OCI-LY1 (cell line): ENCODE results near the gene MEOX2.

Experiments
- EZH2 ChIP-seq: fragments of 200-600 bp; sonication (generic), shearing (Covaris generic); IDR thresholded peaks from 2 replicates; pipeline ENCODE4 v1.8.0; 2017; ENCODE audit warnings: borderline replicate concordance, mixed run types, mild to moderate bottlenecking, antibody characterized with exemption, low read length, moderate library complexity, mixed read lengths
- TF ChIP-seq, protein P1 (sequence below): fragments of 200-600 bp; sonication (generic), shearing (Covaris generic); IDR thresholded peaks from 2 replicates; pipeline ENCODE4 v1.5.1; 2017; ENCODE audit warnings: mild to moderate bottlenecking, antibody characterized with exemption, low read length, moderate library complexity, mixed read lengths

DNA sequence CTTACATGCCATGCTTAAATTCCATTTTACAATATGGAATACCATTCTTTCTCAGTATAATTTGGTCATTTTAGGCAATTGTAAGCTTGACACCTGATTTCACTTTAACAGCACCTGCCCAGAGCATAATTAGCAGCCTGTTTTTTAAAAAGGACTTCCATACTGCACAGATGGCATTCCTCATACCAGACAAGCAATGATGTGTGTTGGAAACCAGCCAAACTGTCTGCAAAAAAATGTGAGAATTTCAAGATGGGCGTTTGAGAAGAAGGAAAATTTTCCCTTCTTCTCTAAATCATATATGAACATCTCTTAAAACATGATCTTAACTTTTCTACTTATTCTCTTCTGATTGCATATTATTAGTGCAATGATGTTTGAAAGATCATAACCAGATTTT, 84.2 kb downstream of the MEOX2 start:
- TF ChIP-seq, protein P1, sequence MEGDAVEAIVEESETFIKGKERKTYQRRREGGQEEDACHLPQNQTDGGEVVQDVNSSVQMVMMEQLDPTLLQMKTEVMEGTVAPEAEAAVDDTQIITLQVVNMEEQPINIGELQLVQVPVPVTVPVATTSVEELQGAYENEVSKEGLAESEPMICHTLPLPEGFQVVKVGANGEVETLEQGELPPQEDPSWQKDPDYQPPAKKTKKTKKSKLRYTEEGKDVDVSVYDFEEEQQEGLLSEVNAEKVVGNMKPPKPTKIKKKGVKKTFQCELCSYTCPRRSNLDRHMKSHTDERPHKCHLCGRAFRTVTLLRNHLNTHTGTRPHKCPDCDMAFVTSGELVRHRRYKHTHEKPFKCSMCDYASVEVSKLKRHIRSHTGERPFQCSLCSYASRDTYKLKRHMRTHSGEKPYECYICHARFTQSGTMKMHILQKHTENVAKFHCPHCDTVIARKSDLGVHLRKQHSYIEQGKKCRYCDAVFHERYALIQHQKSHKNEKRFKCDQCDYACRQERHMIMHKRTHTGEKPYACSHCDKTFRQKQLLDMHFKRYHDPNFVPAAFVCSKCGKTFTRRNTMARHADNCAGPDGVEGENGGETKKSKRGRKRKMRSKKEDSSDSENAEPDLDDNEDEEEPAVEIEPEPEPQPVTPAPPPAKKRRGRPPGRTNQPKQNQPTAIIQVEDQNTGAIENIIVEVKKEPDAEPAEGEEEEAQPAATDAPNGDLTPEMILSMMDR = no peak
- no peak for TF ChIP-seq EZH2
